Left cardiac atrium (tissue), 4 donors: ENCODE measurements around the gene UBAP1. TPM values are rescaled to one million over a fixed set of nuclear protein-coding genes. Genes with fewer than 3 reads are reported as not detected.
"Not testable (repeated sequence)": the region's sequence is repeated elsewhere in the genome, so short reads cannot be mapped to it uniquely, and the experiment has no call there.

Source experiments
- ATAC-seq, 2 donors: fragments of 200-7000 bp; cut with Tn5 transposase; one replicate each; pipeline ENCODE4 v1.9.1; 2020; ENCODE audit warnings: mild to moderate bottlenecking in 2 of 2, moderate library complexity in 2 of 2
- DNase-seq: peaks from one replicate; pipeline ENCODE4 v3.0.0-alpha.2; 2020
- intact Hi-C, 2 donors: fragments of 100-400 bp; cut with DNase I; formaldehyde crosslinking; loops; one replicate each; pipeline versions ENCODE4 v1.14.1 to v1.15.1; 2022 to 2023
- total RNA-seq, 2 donors: library from RNA; stranded (reverse); fragmentation: NEBNext Ultra II Directional; extraction: Animal tissue kit (Norgen Biotek cat#: 25700); gene quantifications; one replicate each; pipeline ENCODE4 v1.2.1, GENCODE V29; 2021
- donor health status: DM: no; HTN: yes; CAD: no.
- donor health status: DM: no; HTN: yes; CAD: no; lungs with severe emphysema.
- donor health status: DM: yes; HTN: yes; CAD: no.
- donor health status: Dilated cardiomyopathy.

UBAP1 gene
- total RNA-seq, 2 donors from 2014 or later = 39.9 to 46.0 TPM

- intact Hi-C loops = no loop called here
- no peak for ATAC-seq
- no peak for DNase-seq
These were observed 113.7 kb downstream of the UBAP1 start for GRCh38 chr9:34292552-34292951.

GRCh38 chr9:34301064-34301463, 122.2 kb downstream of the UBAP1 start:
- intact Hi-C loops, ATAC-seq, DNase-seq: not testable (repeated sequence)

Other genes starting within 250 kb of the UBAP1 start
- 10 to 100 TPM; 21.7 to 23.0 TPM for gene UBAP2, start 130.2 kb upstream of the UBAP1 start, total RNA-seq
- gene DCAF12, start 52.3 kb upstream of the UBAP1 start, total RNA-seq = 10 to 100 TPM; 16.1 to 20.2 TPM
- gene KIF24, start 150.2 kb downstream of the UBAP1 start, total RNA-seq = under 1 TPM; 0.34 to 0.59 TPM
- 10 to 100 TPM; 15.8 to 22.4 TPM for gene NUDT2, start 150.5 kb downstream of the UBAP1 start, total RNA-seq
- 1 to 10 TPM; 5.5 to 6.0 TPM for gene MYORG, start 197.9 kb downstream of the UBAP1 start, total RNA-seq